Glutamatergic neuron (in vitro differentiated cells): ENCODE data around the gene SLC38A7. TPM values are rescaled to one million over a fixed set of nuclear protein-coding genes. Genes with fewer than 3 reads are reported as not detected.

ENCODE experiments used
- DNase-seq: peaks from one replicate; pipeline ENCODE4 v3.0.0; 2022
- H3K27ac Mint-ChIP-seq: one replicate; pipeline ENCODE4 v1.8.0; 2020; ENCODE audit warnings: mild to moderate bottlenecking, mixed read lengths, inconsistent platforms; ENCODE audit not compliant: unreplicated experiment
- H3K27me3 Mint-ChIP-seq: one replicate; pipeline ENCODE4 v1.8.0; 2020; ENCODE audit warnings: mild to moderate bottlenecking, moderate library complexity, mixed read lengths, inconsistent platforms; ENCODE audit not compliant: unreplicated experiment
- H3K36me3 Mint-ChIP-seq: one replicate; pipeline ENCODE4 v1.8.0; 2020; ENCODE audit warnings: mild to moderate bottlenecking, mixed read lengths, inconsistent platforms; ENCODE audit not compliant: unreplicated experiment
- H3K4me1 Mint-ChIP-seq: one replicate; pipeline ENCODE4 v1.8.0; 2020; ENCODE audit warnings: mild to moderate bottlenecking, low read depth, mixed read lengths, inconsistent platforms; ENCODE audit not compliant: unreplicated experiment
- H3K4me3 Mint-ChIP-seq: one replicate; pipeline ENCODE4 v1.8.0; 2020; ENCODE audit warnings: mild to moderate bottlenecking, mixed read lengths, inconsistent platforms; ENCODE audit not compliant: unreplicated experiment
- H3K9me3 Mint-ChIP-seq: one replicate; pipeline ENCODE4 v1.8.0; 2020; ENCODE audit warnings: mild to moderate bottlenecking, moderate library complexity, mixed read lengths, inconsistent platforms; ENCODE audit not compliant: unreplicated experiment
- total RNA-seq: library from RNA; stranded (reverse); fragmentation: NEBNext Ultra II Directional; extraction: Animal tissue kit (Norgen Biotek cat#: 25700); gene quantifications from one replicate; pipeline ENCODE4 v1.2.1, GENCODE V29; 2021; ENCODE audit not compliant: unreplicated experiment
- TF ChIP-seq, protein P1 (sequence below): fragments of 200-600 bp; sonication (generic); IDR thresholded peaks from one replicate; pipeline ENCODE4 v1.5.0; 2021; ENCODE audit not compliant: partially characterized antibody, unreplicated experiment

The SLC38A7 gene
- total RNA-seq, 1 donor from 2014 or later, result 52.9 TPM

DNA sequence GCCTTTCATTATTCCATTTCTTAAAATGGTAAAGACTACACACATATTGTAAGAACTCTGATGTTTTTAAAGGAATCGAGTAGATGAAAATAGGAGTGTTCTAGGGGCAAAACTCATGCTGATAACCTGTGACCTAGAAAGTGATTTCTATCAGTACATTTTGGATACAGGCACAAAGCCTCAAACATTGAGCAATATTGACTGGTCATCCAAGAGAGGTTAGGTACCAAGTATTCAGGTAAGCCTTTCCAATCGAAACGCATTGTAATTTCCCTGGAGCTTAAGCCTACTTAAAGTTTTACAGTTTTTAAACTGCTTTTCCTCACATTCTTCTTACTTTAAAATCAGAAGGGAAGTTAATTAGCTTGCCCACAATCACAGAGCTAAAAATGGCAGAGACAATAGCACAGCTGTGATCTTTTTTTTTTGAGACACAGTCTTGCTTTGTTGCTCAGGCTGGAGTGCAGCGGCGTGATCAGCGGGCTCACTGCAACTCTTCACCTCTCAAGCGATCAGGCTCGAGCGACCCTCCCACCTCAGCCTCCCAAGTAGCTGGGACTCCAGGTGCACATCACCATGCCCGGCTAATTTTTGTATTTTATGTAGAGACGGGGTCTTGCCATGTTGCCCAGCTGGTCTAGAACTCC, 46.3 kb upstream of the SLC38A7 start:
- peaks cover 3% of the 10 kb centered on the region for H3K27me3 Mint-ChIP-seq
- no peak overlapping the region for H3K27ac Mint-ChIP-seq
- no peak overlapping the region for H3K4me3 Mint-ChIP-seq
- H3K9me3 Mint-ChIP-seq, result peaks cover 2% of the 10 kb centered on the region
- H3K4me1 Mint-ChIP-seq, result peaks cover 3% of the 10 kb centered on the region
- TF ChIP-seq, protein P1, sequence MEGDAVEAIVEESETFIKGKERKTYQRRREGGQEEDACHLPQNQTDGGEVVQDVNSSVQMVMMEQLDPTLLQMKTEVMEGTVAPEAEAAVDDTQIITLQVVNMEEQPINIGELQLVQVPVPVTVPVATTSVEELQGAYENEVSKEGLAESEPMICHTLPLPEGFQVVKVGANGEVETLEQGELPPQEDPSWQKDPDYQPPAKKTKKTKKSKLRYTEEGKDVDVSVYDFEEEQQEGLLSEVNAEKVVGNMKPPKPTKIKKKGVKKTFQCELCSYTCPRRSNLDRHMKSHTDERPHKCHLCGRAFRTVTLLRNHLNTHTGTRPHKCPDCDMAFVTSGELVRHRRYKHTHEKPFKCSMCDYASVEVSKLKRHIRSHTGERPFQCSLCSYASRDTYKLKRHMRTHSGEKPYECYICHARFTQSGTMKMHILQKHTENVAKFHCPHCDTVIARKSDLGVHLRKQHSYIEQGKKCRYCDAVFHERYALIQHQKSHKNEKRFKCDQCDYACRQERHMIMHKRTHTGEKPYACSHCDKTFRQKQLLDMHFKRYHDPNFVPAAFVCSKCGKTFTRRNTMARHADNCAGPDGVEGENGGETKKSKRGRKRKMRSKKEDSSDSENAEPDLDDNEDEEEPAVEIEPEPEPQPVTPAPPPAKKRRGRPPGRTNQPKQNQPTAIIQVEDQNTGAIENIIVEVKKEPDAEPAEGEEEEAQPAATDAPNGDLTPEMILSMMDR, result no peak
- H3K36me3 Mint-ChIP-seq, result no peaks in the 10 kb centered on the region
- no peak for DNase-seq

DNA sequence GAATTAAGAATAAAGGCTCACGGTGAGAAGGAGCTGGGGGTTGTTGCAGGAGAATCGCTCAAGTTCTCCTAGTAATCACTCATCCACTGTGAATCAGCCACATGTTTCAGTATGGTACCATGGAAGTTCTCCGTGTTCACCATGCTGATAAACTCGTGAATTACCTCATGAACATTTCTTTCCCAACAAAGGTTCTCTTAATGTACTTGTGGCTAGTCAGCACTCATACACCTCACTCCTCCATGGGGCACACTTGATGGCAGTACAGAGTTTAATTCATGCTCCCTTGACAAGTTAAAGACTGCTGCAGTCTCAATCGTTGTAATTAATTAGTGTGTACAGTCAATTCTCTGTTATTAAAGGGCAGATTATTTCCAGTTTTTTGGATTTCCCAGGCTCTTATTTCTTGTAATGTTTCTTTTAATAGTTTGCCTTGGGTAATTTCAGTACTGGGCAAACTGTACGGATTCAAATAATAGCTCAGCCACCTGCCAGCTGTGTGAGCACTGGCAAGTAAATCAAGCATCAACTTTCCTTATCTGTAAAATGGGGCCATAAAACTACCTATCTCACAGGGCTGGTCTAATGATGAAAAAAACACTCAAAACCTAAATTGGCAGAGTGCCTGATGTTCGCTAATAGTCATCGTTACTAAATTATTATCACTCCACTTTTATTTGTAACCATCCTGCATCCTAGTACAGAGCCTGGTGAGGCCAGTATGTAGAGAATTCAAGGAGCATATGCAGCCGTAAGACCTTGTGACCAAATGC, 43.4 kb upstream of the SLC38A7 start:
- TF ChIP-seq, protein P1, result no peak
- H3K27ac Mint-ChIP-seq, result no peak overlapping the region
- H3K36me3 Mint-ChIP-seq, result no peaks in the 10 kb centered on the region
- H3K4me1 Mint-ChIP-seq, result peaks cover under 1% of the 10 kb centered on the region
- DNase-seq, result no peak
- H3K4me3 Mint-ChIP-seq, result no peak overlapping the region
- peaks cover 2% of the 10 kb centered on the region for H3K27me3 Mint-ChIP-seq
- no peaks in the 10 kb centered on the region for H3K9me3 Mint-ChIP-seq

DNA sequence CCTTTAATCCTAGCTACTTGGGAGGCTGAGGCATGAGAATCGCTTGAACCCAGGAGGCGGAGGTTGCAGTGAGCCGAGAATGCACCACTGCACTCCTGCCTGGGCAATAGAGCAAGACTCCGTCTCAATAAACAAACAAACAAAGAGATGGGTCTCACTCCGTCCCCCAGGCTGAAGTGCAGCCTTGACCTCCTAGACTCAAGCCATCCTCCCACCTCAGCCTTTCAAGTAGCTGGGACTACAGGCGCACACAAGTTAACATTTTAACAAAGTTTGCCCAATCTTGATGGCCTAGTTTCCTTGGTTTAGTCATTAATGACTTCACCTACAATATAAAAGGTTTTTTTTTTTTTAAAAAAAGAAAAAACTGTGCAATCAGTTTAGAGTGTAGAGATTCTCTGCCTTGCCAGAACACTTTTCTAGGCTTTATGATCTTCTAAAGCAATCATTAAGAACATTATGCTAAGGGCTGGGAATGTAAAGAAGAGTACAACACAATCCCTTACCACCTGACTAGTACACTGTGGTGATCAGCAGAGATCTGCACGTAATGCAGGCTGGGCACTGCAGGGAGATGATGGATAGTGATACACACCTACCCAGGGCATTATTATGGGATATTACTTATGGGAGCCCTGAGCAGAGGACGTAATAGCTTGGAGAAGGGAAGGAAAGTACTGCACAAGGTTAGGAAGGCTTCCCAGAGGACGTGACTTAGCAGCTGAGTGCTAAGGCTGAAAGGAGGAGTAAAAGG, 42.6 kb upstream of the SLC38A7 start:
- DNase-seq, result no peak
- no peak overlapping the region for H3K4me3 Mint-ChIP-seq
- H3K27ac Mint-ChIP-seq, result peak overlapping the region; percentile 12
- peaks cover 2% of the 10 kb centered on the region for H3K27me3 Mint-ChIP-seq
- H3K36me3 Mint-ChIP-seq, result no peaks in the 10 kb centered on the region
- TF ChIP-seq, protein P1, result no peak
- no peaks in the 10 kb centered on the region for H3K4me1 Mint-ChIP-seq
- no peaks in the 10 kb centered on the region for H3K9me3 Mint-ChIP-seq

DNA sequence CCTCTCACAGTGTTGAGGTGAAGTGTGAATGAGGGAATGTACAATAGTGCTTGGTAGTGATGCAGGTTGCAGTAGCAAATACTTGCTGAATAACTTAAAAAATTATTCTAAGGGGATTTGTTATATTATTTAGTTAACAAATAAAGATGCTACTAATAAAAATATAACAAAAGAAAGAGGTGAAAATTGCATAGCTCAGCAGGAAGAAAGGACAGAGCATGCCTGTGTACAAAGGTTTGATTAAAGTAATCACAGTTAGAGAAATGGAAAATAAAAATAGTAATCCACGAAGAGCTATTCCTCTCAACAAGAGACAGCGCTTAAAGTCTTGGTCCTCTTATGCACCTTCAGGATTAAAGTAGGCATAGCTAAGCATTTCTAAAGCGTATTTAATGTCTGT, 38.5 kb upstream of the SLC38A7 start:
- H3K36me3 Mint-ChIP-seq, result no peaks in the 10 kb centered on the region
- TF ChIP-seq, protein P1, result no peak
- H3K27me3 Mint-ChIP-seq, result no peaks in the 10 kb centered on the region
- DNase-seq, result no peak
- H3K4me3 Mint-ChIP-seq, result no peak overlapping the region
- no peaks in the 10 kb centered on the region for H3K9me3 Mint-ChIP-seq
- H3K4me1 Mint-ChIP-seq, result no peaks in the 10 kb centered on the region
- no peak overlapping the region for H3K27ac Mint-ChIP-seq
